GM21786 (cell line): ENCODE data around the gene FXR2.
"Not testable (repeated sequence)": the region's sequence is repeated elsewhere in the genome, so short reads cannot be mapped to it uniquely, and the experiment has no call there.

ENCODE experiments used
- ATAC-seq: cut with Tn5 transposase; IDR thresholded peaks from one replicate; pipeline ENCODE4 v1.9.1; 2021; ENCODE audit not compliant: unreplicated experiment

Gene FXR2

GRCh38 chr17:7629939-7630571, 15.4 kb upstream of the FXR2 start, which contains the start of gene SHBG:
Gene SHBG (plus strand): TSS chr17:7630135. CDS start chr17:7630173, 38 bp downstream.
- no peak for ATAC-seq

DNA sequence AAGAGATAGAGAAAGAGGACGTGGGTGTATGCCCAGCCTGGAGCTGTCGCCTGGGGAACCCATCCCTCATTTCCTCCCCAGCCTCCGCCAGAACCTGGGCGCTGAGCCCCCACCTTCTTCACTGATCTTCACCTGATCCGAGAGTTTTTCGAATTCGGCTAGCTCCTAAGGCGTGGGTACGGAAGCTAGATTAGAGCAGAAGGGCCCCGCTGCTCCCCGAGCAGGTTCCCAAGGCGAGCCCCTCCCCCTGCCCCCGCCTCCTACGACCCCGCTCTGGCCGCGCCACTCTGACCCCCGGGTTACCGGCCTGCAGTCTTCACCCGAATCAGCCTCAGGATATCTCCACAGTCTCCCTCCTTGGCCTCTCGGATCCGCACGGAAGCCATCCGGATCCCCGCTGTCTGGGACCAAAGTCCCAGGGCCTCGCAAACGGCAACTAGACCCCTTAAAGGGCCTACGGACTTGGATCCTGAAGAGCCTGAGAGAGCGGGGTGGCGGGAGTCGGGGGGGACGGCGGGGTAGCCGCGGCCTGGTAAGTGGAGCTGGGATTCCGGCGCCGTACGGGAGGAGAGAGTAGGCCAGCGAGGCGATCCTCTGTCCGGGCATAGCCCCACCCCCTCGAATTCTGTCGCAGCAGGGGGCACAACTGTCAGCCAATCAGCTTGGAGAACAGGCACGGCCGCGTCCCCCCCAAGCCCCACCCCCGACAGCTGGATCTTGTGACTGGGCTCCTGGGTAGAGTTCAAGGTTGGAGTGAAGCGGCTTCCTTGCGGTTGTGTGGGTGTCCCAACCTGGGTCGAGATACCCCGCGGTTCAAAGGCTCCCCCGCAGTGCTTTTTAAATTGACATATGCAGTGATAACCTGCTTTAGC, 12.8 kb upstream of the FXR2 start, which contains the start of gene SAT2:
Gene SAT2 (minus strand): TSS at position 572 of the 872 bp plus-strand sequence. CDS start 186 bp downstream, at position 386.
- ATAC-seq, result peak; percentile 89

DNA sequence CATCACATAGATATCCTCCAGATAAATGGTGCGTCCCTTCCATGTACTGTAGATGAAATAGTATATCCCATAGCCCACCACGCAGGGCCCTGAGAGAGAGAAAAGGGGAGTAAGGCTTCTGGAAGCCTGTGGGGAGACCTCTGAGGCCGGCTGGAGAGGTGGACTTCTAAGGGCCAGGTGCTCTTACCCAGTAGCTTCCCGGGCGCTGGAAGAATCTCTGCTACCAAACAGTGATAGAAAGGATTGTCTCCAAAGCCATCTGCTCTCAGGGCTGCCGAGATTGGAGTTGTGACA, 12.2 kb upstream of the FXR2 start:
- ATAC-seq, result no peak

DNA sequence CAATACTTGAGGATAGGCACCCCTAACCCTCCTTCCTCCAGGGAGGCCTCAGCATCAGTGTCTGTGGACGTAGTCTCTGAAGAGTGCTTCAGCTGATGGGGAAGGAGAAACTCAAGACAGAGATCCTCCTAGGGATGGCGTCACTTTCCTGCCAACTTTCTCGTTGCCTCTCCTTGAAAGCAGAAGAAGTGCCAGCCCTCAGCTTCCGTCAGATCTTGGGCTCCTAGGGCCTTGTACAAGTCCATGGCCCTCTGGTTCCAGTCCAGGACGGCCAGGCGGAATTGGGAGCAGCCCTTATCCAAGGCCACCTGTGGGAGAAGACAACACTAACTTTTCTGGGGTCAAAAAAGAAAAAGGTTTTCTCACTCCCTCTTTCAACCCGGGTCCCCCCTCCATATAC, 11.6 kb upstream of the FXR2 start:
- ATAC-seq, result no peak

GRCh38 chr17:7625749-7626148, 11.1 kb upstream of the FXR2 start:
- ATAC-seq, result not testable (repeated sequence)

- no peak for ATAC-seq
Observed at GRCh38 chr17:7623661-7624060, 9.0 kb upstream of the FXR2 start.

DNA sequence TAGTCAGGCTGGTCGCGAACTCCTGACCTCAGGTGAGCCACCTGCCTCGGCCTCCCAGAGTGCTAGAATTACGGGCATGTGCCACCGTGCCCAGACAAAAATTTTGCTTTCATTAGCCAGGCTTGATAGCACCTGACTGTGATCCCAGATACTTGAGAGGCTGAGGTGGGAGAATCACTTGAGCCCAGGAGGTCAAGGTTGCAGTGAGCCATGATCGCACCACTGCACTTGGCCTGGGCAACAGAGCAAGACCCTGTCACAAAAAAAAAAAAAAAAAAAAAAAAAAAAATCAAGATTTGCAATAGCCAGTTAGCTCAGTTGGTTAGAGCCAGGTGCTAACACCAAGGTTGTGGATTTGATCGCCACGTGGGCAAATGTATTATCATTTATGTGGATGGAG, 6.1 kb upstream of the FXR2 start:
- no peak for ATAC-seq

DNA sequence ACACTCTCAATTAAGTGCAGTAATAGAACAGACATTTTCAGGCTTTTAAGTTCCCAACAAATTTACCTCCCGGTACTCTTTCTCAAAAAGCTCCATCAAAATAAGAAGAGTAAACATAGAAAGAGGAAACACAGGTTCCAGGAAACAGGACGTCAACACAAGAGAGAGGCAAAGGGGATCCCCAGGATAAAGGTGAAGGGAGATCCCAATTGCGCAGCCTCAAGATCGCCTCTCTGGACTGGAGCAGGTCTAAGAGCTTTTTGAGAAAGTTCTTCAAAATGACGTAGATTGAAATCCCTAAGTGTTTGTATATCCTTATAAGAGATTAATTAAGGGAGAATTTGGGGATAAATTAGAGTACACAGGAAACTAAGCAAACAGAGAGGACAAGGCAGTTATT, 3.9 kb upstream of the FXR2 start:
- no peak for ATAC-seq

GRCh38 chr17:7615265-7615747, 609 bp upstream of the FXR2 start:
- no peak for ATAC-seq

GRCh38 chr17:7613769-7614424, 800 bp downstream of the FXR2 start:
- no peak for ATAC-seq

- no peak for ATAC-seq
Observed at GRCh38 chr17:7612294-7612640, 2.4 kb downstream of the FXR2 start.

DNA sequence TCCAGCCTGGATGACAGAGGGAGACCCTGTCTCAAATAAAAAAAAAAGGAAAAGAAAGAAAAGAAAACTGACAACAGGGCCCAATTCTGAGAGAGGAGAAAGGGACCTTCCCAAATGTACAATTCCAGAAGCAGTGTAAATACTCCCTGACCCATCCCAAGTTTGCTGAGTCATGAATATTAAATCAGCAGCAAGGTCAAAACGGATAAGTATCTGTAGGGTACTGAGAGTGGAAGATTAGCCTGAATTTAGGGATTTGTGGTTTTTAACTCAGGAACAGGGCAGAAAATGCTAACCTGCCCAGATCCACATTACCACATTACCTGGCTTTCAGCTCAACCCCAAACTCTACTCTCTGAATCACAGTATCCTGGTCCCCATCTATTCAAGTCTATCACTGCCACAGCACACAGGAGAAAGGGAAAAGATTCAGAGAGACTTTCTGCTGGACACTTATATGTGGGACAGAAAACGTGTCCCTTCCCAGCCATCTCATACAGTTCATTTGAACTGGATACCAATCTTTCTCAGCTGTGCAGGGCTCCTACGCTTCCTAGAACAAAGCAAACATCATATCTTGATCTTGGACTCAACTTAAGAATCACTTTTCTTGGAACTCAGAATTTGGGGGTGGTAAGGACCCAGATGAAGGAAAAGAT, 2.9 kb downstream of the FXR2 start:
- no peak for ATAC-seq

GRCh38 chr17:7610641-7611040, 4.1 kb downstream of the FXR2 start:
- ATAC-seq, result no peak

DNA sequence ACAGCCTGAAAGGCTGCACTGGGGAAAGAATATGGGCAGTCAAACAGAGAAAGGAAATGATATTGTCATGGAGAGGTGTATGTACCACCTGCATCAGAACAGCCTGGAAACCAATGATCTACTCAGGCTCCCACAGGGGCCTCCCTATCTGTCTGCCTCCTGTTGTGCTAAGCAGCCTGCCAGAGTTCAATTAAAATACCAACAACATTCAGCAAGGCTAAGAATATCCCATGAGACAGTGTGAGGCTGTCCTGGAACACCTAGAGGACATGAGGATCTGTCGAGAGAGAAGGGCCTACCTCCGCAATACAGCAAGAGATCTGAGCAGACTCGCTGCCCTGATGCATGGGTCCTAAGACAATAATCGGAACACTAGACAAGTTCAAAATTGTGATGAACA, 8.4 kb downstream of the FXR2 start:
- no peak for ATAC-seq

GRCh38 chr17:7597561-7597960, 17.1 kb downstream of the FXR2 start:
- ATAC-seq, result not testable (repeated sequence)

GRCh38 chr17:7593296-7593695, 21.4 kb downstream of the FXR2 start:
- ATAC-seq, result no peak

- ATAC-seq, result no peak
Observed at GRCh38 chr17:7592422-7593021, 22.2 kb downstream of the FXR2 start.

DNA sequence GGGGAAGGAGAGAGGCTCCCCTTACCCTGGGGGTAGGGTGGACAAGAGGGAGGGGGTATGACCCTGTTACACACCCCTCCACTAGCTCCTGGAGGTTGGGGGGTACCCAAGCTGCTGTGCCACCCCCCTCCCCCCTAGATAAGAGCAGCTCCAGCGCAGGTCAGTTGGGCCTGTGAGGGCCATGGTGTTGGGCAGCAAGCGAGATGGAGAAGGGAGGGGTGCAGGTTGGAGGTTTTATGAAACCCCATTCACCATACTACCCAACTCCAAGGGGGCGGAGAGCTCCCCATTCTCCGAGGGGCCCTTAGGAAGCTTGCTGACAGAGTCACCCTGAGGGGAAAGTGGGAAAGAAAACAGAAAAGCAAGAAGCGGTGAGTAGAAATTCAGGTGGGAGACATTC, 23.1 kb downstream of the FXR2 start:
- no peak for ATAC-seq

GRCh38 chr17:7590743-7591142, 24.0 kb downstream of the FXR2 start:
- ATAC-seq, result no peak

- ATAC-seq, result no peak
Observed at GRCh38 chr17:7589891-7590691, 24.6 kb downstream of the FXR2 start, which contains the start of gene SOX15. Gene SOX15 (minus strand): TSS chr17:7590094. CDS start chr17:7589676, 418 bp downstream.
